GM12878 (cell line): Measurements from ENCODE around the gene WDR59. TPM values are rescaled to one million over a fixed set of nuclear protein-coding genes. Genes with fewer than 3 reads are reported as not detected.

Experiments
- ATAC-seq: fragments of 200-7000 bp; cut with Tn5 transposase; 3 replicates; pipeline ENCODE4 v1.9.1; 2020; ENCODE audit warnings: mild to moderate bottlenecking, moderate library complexity
- BruUV-seq: library from RNA; stranded (reverse); fragments of 400-500 nt; replicated peaks from 2 replicates; lab custom pipeline; 2021; lab: Mats Ljungman, UMichigan
- CTCF ChIA-PET: fragments of 300-600 bp; sonication (Branson Sonifier 250); formaldehyde crosslinking; extraction: SDS; loops from one replicate; lab custom pipeline; 2021; ENCODE audit warnings: inconsistent platforms; lab: Yijun Ruan, JAX
- POLR2A ChIA-PET: fragments of 350-600 bp; formaldehyde crosslinking; extraction: SDS; loops from one replicate; lab custom pipeline; 2021; ENCODE audit warnings: inconsistent platforms; lab: Charles Lee
- RAD21 ChIA-PET: fragments of 300-600 bp; sonication (Branson Sonifier 250); formaldehyde crosslinking; loops from one replicate; lab custom pipeline; 2023; ENCODE audit warnings: antibody characterized with exemption; ENCODE audit not compliant: unreplicated experiment; lab: Charles Lee
- SMC1A ChIA-PET: fragments of 300-600 bp; sonication (Branson Sonifier 250); formaldehyde crosslinking; loops from one replicate; lab custom pipeline; 2023; ENCODE audit not compliant: unreplicated experiment, uncharacterized antibody; lab: Charles Lee
- DNase-seq: peaks from one replicate; pipeline ENCODE4 v3.0.0-alpha.2; 2011; ENCODE audit warnings: low read depth, low spot score
- FAIRE-seq: peaks from 3 replicates; lab custom pipeline; 2011; peaks lifted over from hg19 to GRCh38; lab: Jason Lieb, UNC
- H2AFZ ChIP-seq: 2 replicates; pipeline ENCODE4 v1.6.0; 2011; ENCODE audit warnings: low read depth, low read length, control low read depth; ENCODE audit not compliant: control insufficient read depth
- H3K27ac ChIP-seq: 2 replicates; pipeline ENCODE4 v1.5.1; 2011; ENCODE audit warnings: control low read depth; ENCODE audit not compliant: control insufficient read depth, insufficient read depth
- H3K27me3 ChIP-seq, 2 experiments: replicated peaks in 1 of 2; 2 replicates each; pipeline versions ENCODE4 v1.6.0 to v1.6.1; 2011; ENCODE audit warnings: low read length in 1 of 2; ENCODE audit not compliant: control insufficient read depth in 2 of 2, insufficient read depth in 2 of 2
- H3K36me3 ChIP-seq, 2 experiments: 2 replicates each; pipeline ENCODE4 v1.5.1; 2011; ENCODE audit warnings: low read length in 1 of 2; ENCODE audit not compliant: control insufficient read depth in 2 of 2, insufficient read depth in 2 of 2
- H3K4me1 ChIP-seq: 2 replicates; pipeline ENCODE4 v1.6.1; 2011; ENCODE audit warnings: mild to moderate bottlenecking, low read length, moderate library complexity, mixed read lengths; ENCODE audit not compliant: control insufficient read depth, insufficient read depth
- H3K4me2 ChIP-seq: 2 replicates; pipeline ENCODE4 v1.6.0; 2011; ENCODE audit warnings: control low read depth; ENCODE audit not compliant: control insufficient read depth, insufficient read depth
- H3K4me3 ChIP-seq: fragments of 200-600 bp; sonication (generic); 2 replicates; pipeline ENCODE4 v1.5.1; 2016
- H3K79me2 ChIP-seq: 2 replicates; pipeline ENCODE4 v1.6.0; 2011; ENCODE audit warnings: low read length; ENCODE audit not compliant: control insufficient read depth, insufficient read depth
- H3K9ac ChIP-seq: 2 replicates; pipeline ENCODE4 v1.8.0; 2011; ENCODE audit warnings: low read length, control low read depth, mixed read lengths; ENCODE audit not compliant: control insufficient read depth, insufficient read depth
- H3K9me3 ChIP-seq: replicated peaks from 3 replicates; pipeline ENCODE4 v1.5.1; 2011; ENCODE audit warnings: mild to moderate bottlenecking, low read length; ENCODE audit not compliant: control insufficient read depth, insufficient read depth
- H4K20me1 ChIP-seq: 2 replicates; pipeline ENCODE4 v1.6.0; 2011; ENCODE audit not compliant: control insufficient read depth, insufficient read depth
- ASH2L ChIP-seq: fragments of 300-600, 200-600 bp; sonication (generic); IDR thresholded peaks from 2 replicates; pipeline ENCODE4 v1.6.1; 2017; ENCODE audit warnings: low read depth, mild to moderate bottlenecking, borderline replicate concordance
- BMI1 ChIP-seq: fragments of 450-650 bp; IDR thresholded peaks from 2 replicates; pipeline ENCODE4 v1.6.1; 2016; ENCODE audit warnings: mild to moderate bottlenecking, moderate library complexity, borderline replicate concordance
- CHD2 ChIP-seq: IDR thresholded peaks from 2 replicates; pipeline ENCODE4 v1.6.1; 2011; ENCODE audit warnings: low read depth, low read length, improper control_type of control experiment, borderline replicate concordance
- ETV6 ChIP-seq, 2 experiments: fragments of 450-650 bp in 1 of 2; IDR thresholded peaks in 1 of 2; conservative IDR thresholded peaks in 1 of 2; 2 replicates each; pipeline ENCODE4 v1.6.1; 2014; ENCODE audit warnings: antibody characterized with exemption in 1 of 2, borderline replicate concordance in 1 of 2, low read depth in 1 of 2, mild to moderate bottlenecking in 1 of 2, moderate library complexity in 1 of 2
- MXI1 ChIP-seq: fragments of 150-350 bp; IDR thresholded peaks from 2 replicates; pipeline ENCODE4 v1.6.1; 2011; ENCODE audit warnings: low read depth, mild to moderate bottlenecking, inconsistent platforms, low read length, improper control_type of control experiment
- POLR2A ChIP-seq: IDR thresholded peaks from 2 replicates; pipeline ENCODE4 v1.6.1; 2011; ENCODE audit warnings: low read depth, mild to moderate bottlenecking, low read length
- POLR2AphosphoS5 ChIP-seq: IDR thresholded peaks from 2 replicates; pipeline ENCODE4 v1.6.1; 2011; ENCODE audit warnings: mild to moderate bottlenecking, low read length, inconsistent platforms
- RAD21 ChIP-seq: IDR thresholded peaks from 2 replicates; pipeline ENCODE4 v1.6.1; 2011; ENCODE audit warnings: mild to moderate bottlenecking, low read depth, low read length, moderate library complexity; ENCODE audit not compliant: insufficient read depth
- RBBP5 ChIP-seq: fragments of 200-600 bp; sonication (generic); conservative IDR thresholded peaks from 2 replicates; pipeline ENCODE4 v1.6.1; 2016
- RUNX3 ChIP-seq: IDR thresholded peaks from 2 replicates; pipeline ENCODE4 v1.6.1; 2012; ENCODE audit warnings: low read length, inconsistent platforms
- SMC3 ChIP-seq: IDR thresholded peaks from 2 replicates; pipeline ENCODE4 v1.6.1; 2011; ENCODE audit warnings: low read length, improper control_type of control experiment, borderline replicate concordance
- STAT3 ChIP-seq: IDR thresholded peaks from 2 replicates; pipeline ENCODE4 v1.6.1; 2011; ENCODE audit warnings: low read depth, low read length, improper control_type of control experiment
- YBX1 ChIP-seq: fragments of 450-650 bp; IDR thresholded peaks from 2 replicates; pipeline ENCODE4 v1.6.1; 2016; ENCODE audit warnings: antibody characterized with exemption
- ZNF217 ChIP-seq: fragments of 450-650 bp; IDR thresholded peaks from 2 replicates; pipeline ENCODE4 v1.6.1; 2017; ENCODE audit warnings: antibody characterized with exemption, mild to moderate bottlenecking
- WGBS: methylation state at CpG from one replicate; pipeline ENCODE4 v1.1.6; 2016; ENCODE audit warnings: low lambda C conversion rate; ENCODE audit not compliant: insufficient replicate concordance, insufficient coverage; ENCODE audit errors: missing lambda C conversion rate; 5-methylcytosine and 5-hydroxymethylcytosine counted together
- in situ Hi-C: fragments of 300-500 bp; cut with MboI; formaldehyde crosslinking; loops from 9 replicates; pipeline ENCODE4 v1.14.3; 2018; ENCODE audit warnings: mixed read lengths
- intact Hi-C: fragments of 100-400 bp; cut with micrococcal nuclease; formaldehyde crosslinking; loops from one replicate; pipeline ENCODE4 v1.14.2; 2022; ENCODE audit not compliant: unreplicated experiment
- polyA plus RNA-seq, 11 experiments: library from polyadenylated mRNA; depleted of rRNA in 4 of 11; unstranded in 6 of 11; stranded (reverse) in 5 of 11; fragments of >200 nt; fragmentation: Nextera tagmentation in 4 of 11; fragmentation: Illumina TruSeq in 1 of 11; extraction: Ambion mirVana in 4 of 11; extraction: Trizol in 1 of 11; gene quantifications; 1 replicate in 1 of 11; 2 replicates in 10 of 11; pipeline versions ENCODE4 v1.2.1 to v1.2.3, GENCODE V29; 2011 to 2016; ENCODE audit warnings: inconsistent platforms in 2 of 11, missing spikeins in 2 of 11, low read depth in 1 of 11
- total RNA-seq, 4 experiments: library from RNA; depleted of rRNA in 3 of 4; stranded (reverse); fragments of >200 nt in 3 of 4; fragmentation: Illumina TruSeq in 1 of 4; extraction: Trizol in 1 of 4; gene quantifications; 2 replicates each; pipeline versions ENCODE4 v1.2.1 to v1.2.3, GENCODE V29; 2013 to 2021
- TF ChIP-seq, protein P1 (sequence below): IDR thresholded peaks from 2 replicates; pipeline ENCODE4 v1.6.1; 2011; ENCODE audit warnings: low read depth, low read length, improper control_type of control experiment, borderline replicate concordance
- TF ChIP-seq, protein P2 (sequence below): fragments of 450-650 bp; IDR thresholded peaks from 2 replicates; pipeline ENCODE4 v1.6.1; 2017; ENCODE audit warnings: borderline replicate concordance

Gene WDR59
- total and polyA plus RNA-seq, 10 of the 15 experiments (the other 5 are each of a cell fraction or from before 2014, with no cell fraction given): 9.7 to 78.4 (median 24.5) TPM

DNA sequence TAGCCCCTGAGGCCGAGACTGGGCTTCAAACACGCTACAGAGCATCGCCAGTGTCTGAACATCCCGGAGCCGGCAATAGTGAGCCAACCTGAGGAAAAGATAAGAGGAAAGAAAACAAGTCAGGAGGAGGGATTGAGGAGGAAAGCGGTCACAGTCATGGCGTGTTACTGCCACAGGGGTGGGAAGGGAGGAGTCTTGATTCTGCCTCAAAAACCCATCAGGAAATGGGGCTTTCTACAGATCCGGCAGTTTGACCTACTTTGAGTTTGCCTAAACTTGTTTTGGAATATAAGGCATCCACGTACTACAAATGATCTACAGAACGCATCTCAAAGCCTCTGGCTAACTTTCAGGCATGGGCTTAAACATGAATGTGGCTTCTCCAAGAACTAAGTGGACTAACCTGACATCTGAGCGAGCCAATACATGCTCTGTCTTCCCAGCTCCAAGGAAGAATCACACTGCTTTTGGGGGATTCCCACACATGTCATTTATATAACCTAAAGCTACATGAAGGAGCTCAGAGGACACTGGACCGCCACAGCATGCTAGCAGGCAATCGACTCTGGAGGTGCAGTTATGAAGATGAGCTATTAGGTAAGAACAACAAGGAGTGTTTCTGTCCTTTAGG lies 96.6 kb downstream of the WDR59 start:
- in situ Hi-C loops (no loop called here), intact Hi-C loops (no loop called here)
- no peak overlapping the region for H2AFZ ChIP-seq
- H3K27me3 ChIP-seq: no peaks in the 10 kb centered on the region
- no peak overlapping the region for H3K9ac ChIP-seq
- no TSS peak for BruUV-seq
- no peaks in the 10 kb centered on the region for H3K9me3 ChIP-seq
- WGBS: over 99% methylated on average over 13 of the region's 13 CpGs
- peaks cover 0 to 24% of the 10 kb centered on the region in 2 experiments; a peak in 3 of 4 replicates for H3K36me3 ChIP-seq
- no peak overlapping the region for H3K27ac ChIP-seq
- CTCF ChIA-PET: interaction anchor here (0.6 to 1.9 kb wide), 2 partner anchors 26 to 110 kb away, joined by 3 to 6 read pairs; partner anchors contain the start of gene ZNRF1
- SMC1A ChIA-PET: no interaction called here
- ATAC-seq (no peak), FAIRE-seq (no peak), DNase-seq (no peak)
- TF ChIP-seq STAT3: no peak
- TF ChIP-seq POLR2A: no peak
- no peak for TF ChIP-seq ASH2L
- no peak for TF ChIP-seq RBBP5
- TF ChIP-seq YBX1: no peak
- TF ChIP-seq MXI1: no peak
- no peak for TF ChIP-seq CHD2
- no peak for TF ChIP-seq RAD21
- peaks cover 2% of the 10 kb centered on the region; the same call in 1 of the 2 replicates for H3K4me1 ChIP-seq
- POLR2A ChIA-PET: no interaction called here
- H3K79me2 ChIP-seq: no peaks in the 10 kb centered on the region
- H4K20me1 ChIP-seq: no peaks in the 10 kb centered on the region
- no peak overlapping the region for H3K4me2 ChIP-seq
- H3K4me3 ChIP-seq: no peak overlapping the region
- RAD21 ChIA-PET: no interaction called here

DNA sequence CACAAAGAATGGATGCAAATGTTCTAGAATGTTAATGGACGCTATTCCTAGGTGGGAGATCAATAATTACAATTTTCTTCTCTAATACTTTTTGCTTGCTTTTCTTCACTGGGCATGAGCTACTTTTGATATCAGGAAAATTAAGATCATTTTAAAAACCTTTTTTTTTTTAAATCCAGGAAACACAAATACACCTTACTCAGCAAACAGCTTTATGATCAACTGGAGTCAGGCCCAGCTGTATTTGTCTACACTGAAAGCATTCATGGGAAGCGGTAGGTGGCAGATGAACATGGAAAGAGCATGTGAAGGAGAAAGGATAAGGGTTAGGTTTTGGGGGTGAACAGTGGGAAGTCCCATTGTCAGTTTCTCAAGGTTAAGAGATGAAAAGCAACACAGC lies 97.8 kb downstream of the WDR59 start:
- in situ Hi-C loops (no loop called here), intact Hi-C loops (no loop called here)
- Histone ChIP-seq H3K9ac (no peak overlapping the region), H2AFZ (no peak overlapping the region), H3K4me2 (no peak overlapping the region), H3K9me3 (no peaks in the 10 kb centered on the region), H3K79me2 (no peaks in the 10 kb centered on the region), H3K27me3 (no peaks in the 10 kb centered on the region), H3K4me3 (no peak overlapping the region), H4K20me1 (no peaks in the 10 kb centered on the region)
- ATAC-seq: no peak
- 93% methylated on average over 2 of the region's 2 CpGs for WGBS
- SMC1A ChIA-PET: no interaction called here
- POLR2A ChIA-PET: no interaction called here
- FAIRE-seq: no peak
- RAD21 ChIA-PET: no interaction called here
- no peak for TF ChIP-seq POLR2AphosphoS5
- TF ChIP-seq BMI1: no peak
- TF ChIP-seq, protein P1, sequence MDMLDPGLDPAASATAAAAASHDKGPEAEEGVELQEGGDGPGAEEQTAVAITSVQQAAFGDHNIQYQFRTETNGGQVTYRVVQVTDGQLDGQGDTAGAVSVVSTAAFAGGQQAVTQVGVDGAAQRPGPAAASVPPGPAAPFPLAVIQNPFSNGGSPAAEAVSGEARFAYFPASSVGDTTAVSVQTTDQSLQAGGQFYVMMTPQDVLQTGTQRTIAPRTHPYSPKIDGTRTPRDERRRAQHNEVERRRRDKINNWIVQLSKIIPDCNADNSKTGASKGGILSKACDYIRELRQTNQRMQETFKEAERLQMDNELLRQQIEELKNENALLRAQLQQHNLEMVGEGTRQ: no peak
- TF ChIP-seq, protein P2, sequence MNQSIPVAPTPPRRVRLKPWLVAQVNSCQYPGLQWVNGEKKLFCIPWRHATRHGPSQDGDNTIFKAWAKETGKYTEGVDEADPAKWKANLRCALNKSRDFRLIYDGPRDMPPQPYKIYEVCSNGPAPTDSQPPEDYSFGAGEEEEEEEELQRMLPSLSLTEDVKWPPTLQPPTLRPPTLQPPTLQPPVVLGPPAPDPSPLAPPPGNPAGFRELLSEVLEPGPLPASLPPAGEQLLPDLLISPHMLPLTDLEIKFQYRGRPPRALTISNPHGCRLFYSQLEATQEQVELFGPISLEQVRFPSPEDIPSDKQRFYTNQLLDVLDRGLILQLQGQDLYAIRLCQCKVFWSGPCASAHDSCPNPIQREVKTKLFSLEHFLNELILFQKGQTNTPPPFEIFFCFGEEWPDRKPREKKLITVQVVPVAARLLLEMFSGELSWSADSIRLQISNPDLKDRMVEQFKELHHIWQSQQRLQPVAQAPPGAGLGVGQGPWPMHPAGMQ: no peak
- TF ChIP-seq ZNF217: no peak
- no peak for TF ChIP-seq ETV6 (conservative IDR thresholded peaks at IDR 0.05 in 1 of 2, IDR thresholded peaks at IDR 0.05 in 1 of 2; ENCODE audit: borderline replicate concordance in 1 of 2, low read depth in 1 of 2)
- no peak for TF ChIP-seq STAT3
- no peak for TF ChIP-seq RUNX3
- TF ChIP-seq SMC3: no peak
- TF ChIP-seq, all 136 proteins: peak for 0
- peaks cover 0 to 24% of the 10 kb centered on the region in 2 experiments; a peak in 3 of 4 replicates for H3K36me3 ChIP-seq
- CTCF ChIA-PET: interaction anchor here (1.9 kb wide), 1 partner anchor 24 kb away, joined by 5 read pairs; no protein-coding TSS in a partner anchor
- DNase-seq: no peak
- no TSS peak for BruUV-seq
- no peak overlapping the region for H3K27ac ChIP-seq
- no peaks in the 10 kb centered on the region for H3K4me1 ChIP-seq
